Activated T-cell treated with anti-CD3 and anti-CD28 coated beads, Interleukin-2, amount 50 U/mL, for 72 hours (primary cell): ENCODE measurements around the gene TNNT2. TPM values are rescaled to one million over a fixed set of nuclear protein-coding genes. Genes with fewer than 3 reads are reported as not detected.

ENCODE experiments used
- ATAC-seq, 2 donors: fragments of 150-1000 bp; cut with Tn5 transposase; replicated peaks in 1 of 2; 2 replicates each; pipeline ENCODE4 v1.10.0; 2021; ENCODE audit warnings: moderate library complexity in 2 of 2, mild to moderate bottlenecking in 1 of 2
- DNase-seq, 2 donors: peaks; one replicate each; pipeline ENCODE4 v3.0.0; 2021 to 2022; ENCODE audit warnings: mixed read lengths in 1 of 2
- H3K27ac Mint-ChIP-seq: one replicate; pipeline ENCODE4 v1.8.0; 2022; ENCODE audit warnings: mild to moderate bottlenecking, moderate library complexity, mixed read lengths
- H3K27me3 Mint-ChIP-seq: one replicate; pipeline ENCODE4 v1.8.0; 2022; ENCODE audit warnings: low read depth, mixed read lengths
- H3K36me3 Mint-ChIP-seq, 2 donors: one replicate each; pipeline ENCODE4 v1.8.0; 2022; ENCODE audit warnings: mixed read lengths in 2 of 2, mild to moderate bottlenecking in 1 of 2; ENCODE audit not compliant: insufficient read depth in 2 of 2
- H3K4me1 Mint-ChIP-seq: one replicate; pipeline ENCODE4 v1.8.0; 2022; ENCODE audit warnings: low read depth, mixed read lengths
- H3K4me3 Mint-ChIP-seq, 2 donors: one replicate each; pipeline ENCODE4 v1.8.0; 2022; ENCODE audit warnings: mild to moderate bottlenecking in 2 of 2, mixed read lengths in 2 of 2, moderate library complexity in 2 of 2
- H3K9me3 Mint-ChIP-seq, 2 donors: one replicate each; pipeline ENCODE4 v1.8.0; 2022; ENCODE audit warnings: mixed read lengths in 2 of 2
- total RNA-seq, 2 donors: library from RNA; stranded (reverse); gene quantifications; one replicate each; pipeline ENCODE4 v1.2.3, GENCODE V29; 2022

The TNNT2 gene
- total RNA-seq, 2 donors from 2014 or later, result not detected

- Mint-ChIP-seq H3K36me3 (no peaks in the 10 kb centered on the region), H3K4me3 (no peak overlapping the region), H3K27ac (no peak overlapping the region), H3K27me3 (no peaks in the 10 kb centered on the region), H3K9me3 (no peaks in the 10 kb centered on the region), H3K4me1 (no peaks in the 10 kb centered on the region)
- DNase-seq, result no peak
- ATAC-seq, result no peak
Measured at GRCh38 chr1:201363467-201363866, 14.0 kb downstream of the TNNT2 start.

DNA sequence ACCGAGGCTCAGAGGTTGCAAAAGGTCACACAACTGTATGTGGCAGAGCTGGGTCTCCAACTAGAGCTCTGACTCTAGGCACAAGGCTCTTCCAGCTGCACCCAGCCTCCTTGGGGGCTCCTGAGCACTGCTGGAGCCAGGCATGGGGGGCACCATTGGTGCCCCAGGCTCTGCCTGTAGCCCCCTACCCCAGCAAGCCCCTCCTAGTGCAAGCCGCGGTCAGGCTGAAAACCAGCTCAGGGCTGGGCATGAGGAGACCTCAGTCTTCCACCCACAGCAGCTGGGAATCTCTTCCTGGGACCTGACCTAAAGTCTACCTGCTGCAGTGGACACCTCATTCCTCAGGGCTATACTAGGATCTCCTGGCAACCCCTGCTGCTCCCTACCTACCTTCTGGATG, 14.6 kb downstream of the TNNT2 start:
- DNase-seq, result no peak
- Mint-ChIP-seq H3K27me3 (no peaks in the 10 kb centered on the region), H3K27ac (no peak overlapping the region), H3K4me1 (no peaks in the 10 kb centered on the region), H3K36me3 (no peaks in the 10 kb centered on the region), H3K9me3 (no peaks in the 10 kb centered on the region), H3K4me3 (no peak overlapping the region)
- ATAC-seq, result no peak

DNA sequence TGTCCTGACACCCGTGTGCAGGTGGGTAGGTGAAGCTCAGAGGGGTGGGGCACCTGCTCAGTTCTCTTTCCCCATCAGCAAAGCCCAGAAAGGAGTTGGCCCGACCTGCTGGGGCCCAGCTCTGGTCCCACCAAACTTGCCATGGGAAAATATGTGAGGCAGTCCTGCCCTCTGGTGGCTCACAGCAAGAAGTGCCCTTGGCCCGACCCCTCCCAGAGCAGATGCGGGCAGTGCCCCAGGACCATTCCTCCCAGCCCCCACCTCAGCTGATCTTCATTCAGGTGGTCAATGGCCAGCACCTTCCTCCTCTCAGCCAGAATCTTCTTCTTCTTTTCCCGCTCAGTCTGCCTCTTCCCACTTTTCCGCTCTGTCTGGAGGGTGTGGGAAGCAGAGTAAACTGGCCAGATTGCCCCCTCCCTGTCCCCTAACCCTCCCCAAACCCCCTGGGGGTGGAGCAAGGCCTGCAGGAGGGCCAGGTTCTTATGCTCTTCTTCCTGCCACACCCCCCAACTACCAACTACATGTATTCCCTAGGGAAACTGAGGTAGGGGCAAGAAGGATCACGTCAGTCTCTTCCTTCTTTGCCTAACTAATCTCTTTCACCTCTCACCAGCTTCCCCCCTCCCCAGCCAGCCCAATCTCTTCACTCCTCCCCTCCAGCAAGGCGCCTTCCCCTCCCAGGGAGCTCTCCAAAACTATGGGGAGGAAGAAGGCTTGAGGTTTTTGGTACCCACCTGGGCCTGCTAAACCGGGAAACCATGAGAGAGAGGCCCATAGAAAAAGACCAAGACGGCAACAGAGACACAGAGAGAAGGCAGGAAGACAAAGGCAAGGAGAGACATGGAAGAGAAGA, 15.6 kb downstream of the TNNT2 start:
- DNase-seq (peak; percentile 33 to 41), ATAC-seq (peak; percentile 38 to 39)
- Mint-ChIP-seq H3K9me3 (no peaks in the 10 kb centered on the region), H3K4me1 (no peaks in the 10 kb centered on the region), H3K4me3 (no peak overlapping the region), H3K36me3 (no peaks in the 10 kb centered on the region), H3K27me3 (no peaks in the 10 kb centered on the region), H3K27ac (no peak overlapping the region)

GRCh38 chr1:201360901-201361651, 16.4 kb downstream of the TNNT2 start:
- no peaks in the 10 kb centered on the region for H3K27me3 Mint-ChIP-seq
- no peak for ATAC-seq

DNA sequence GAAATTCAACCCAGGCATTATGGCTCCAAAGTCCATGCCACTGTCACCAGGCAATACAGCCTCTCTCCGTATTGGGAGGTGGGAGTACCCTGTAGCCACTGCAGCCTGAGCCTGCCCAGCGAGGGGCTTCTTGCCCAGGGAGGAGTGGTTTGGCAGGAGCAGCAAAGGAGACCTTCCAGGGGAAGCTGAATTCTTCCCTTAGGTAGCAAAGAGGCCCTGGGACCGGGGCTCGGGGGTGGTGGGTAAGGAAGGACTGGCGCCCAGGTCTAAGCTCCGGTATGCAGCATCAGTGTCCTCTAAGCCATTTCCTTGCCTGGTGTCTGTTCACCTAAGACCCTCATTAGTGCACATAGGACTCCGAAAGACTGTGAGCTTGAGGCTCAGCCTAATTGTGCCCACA, 17.0 kb downstream of the TNNT2 start:
- no peak for DNase-seq
- no peaks in the 10 kb centered on the region for H3K27me3 Mint-ChIP-seq
- no peak overlapping the region for H3K4me3 Mint-ChIP-seq
- H3K36me3 Mint-ChIP-seq, result no peaks in the 10 kb centered on the region
- H3K9me3 Mint-ChIP-seq, result no peaks in the 10 kb centered on the region
- ATAC-seq, result no peak
- no peak overlapping the region for H3K27ac Mint-ChIP-seq
- H3K4me1 Mint-ChIP-seq, result no peaks in the 10 kb centered on the region

More at GRCh38 chr1:201360901-201361651, 16.4 kb downstream of the TNNT2 start:
- H3K4me1 Mint-ChIP-seq, result no peaks in the 10 kb centered on the region
- no peaks in the 10 kb centered on the region for H3K9me3 Mint-ChIP-seq
- DNase-seq, result no peak
- H3K27ac Mint-ChIP-seq, result no peak overlapping the region
- H3K4me3 Mint-ChIP-seq, result no peak overlapping the region
- no peaks in the 10 kb centered on the region for H3K36me3 Mint-ChIP-seq

DNA sequence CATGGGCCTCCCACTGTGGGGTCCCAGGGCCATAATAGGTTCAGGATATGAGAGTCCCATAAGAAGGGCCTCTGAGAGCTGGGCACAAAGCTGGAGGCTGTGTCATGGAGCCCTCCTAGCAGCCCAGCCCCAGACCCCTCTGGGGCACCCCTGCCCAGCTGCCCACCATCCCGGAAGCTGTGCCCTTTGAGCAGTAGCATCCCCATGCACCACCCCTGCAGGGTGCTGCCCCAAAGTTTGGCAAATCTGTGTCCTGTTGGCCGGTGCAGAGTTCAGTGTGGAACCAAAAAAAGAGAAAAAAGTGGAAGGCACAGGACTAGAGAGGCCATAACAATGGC, 17.6 kb downstream of the TNNT2 start:
- Mint-ChIP-seq H3K4me1 (no peaks in the 10 kb centered on the region), H3K36me3 (no peaks in the 10 kb centered on the region), H3K27me3 (no peaks in the 10 kb centered on the region), H3K9me3 (no peaks in the 10 kb centered on the region), H3K27ac (no peak overlapping the region), H3K4me3 (no peak overlapping the region)
- DNase-seq, result no peak
- no peak for ATAC-seq

DNA sequence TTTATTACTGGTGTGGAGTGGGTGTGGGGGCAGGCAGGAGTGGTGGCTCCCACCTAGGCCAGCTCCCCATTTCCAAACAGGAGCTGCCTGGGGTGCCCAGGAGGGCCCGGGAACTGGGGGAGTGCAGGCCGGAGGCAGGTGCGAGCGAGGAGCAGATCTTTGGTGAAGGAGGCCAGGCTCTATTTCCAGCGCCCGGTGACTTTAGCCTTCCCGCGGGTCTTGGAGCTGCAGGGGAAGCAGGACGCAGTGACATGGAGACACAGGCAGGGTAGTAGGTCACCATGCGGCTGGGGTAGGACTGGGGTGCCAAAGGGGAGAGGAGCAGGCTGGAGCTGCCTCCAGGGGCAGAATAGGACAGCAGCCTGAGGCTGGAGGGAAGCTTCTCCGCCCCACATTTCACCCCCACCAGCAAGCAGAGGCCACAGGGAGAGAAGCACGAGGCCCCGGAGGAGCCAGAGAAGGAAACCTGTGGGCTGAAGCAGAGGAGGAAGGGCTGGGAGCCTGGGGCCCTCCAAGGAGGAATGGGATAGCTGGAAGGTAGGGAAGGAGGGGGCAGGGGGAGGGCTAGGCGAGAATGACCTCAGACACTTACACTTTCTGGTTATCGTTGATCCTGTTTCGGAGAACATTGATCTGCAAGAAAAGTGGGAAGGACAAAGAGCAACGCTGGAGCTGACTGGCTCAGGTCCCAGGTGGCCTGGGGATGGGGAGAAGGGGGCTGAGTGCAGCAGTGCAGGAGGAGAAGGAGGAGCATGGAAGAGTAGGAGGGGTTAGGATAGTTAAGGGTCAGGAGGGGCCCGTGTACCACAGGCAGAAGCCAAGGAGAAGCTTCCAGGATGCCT, 18.2 kb downstream of the TNNT2 start:
- Mint-ChIP-seq H3K4me1 (no peaks in the 10 kb centered on the region), H3K9me3 (no peaks in the 10 kb centered on the region), H3K36me3 (no peaks in the 10 kb centered on the region), H3K4me3 (no peak overlapping the region), H3K27ac (no peak overlapping the region), H3K27me3 (no peaks in the 10 kb centered on the region)
- DNase-seq, result no peak
- ATAC-seq, result no peak

DNA sequence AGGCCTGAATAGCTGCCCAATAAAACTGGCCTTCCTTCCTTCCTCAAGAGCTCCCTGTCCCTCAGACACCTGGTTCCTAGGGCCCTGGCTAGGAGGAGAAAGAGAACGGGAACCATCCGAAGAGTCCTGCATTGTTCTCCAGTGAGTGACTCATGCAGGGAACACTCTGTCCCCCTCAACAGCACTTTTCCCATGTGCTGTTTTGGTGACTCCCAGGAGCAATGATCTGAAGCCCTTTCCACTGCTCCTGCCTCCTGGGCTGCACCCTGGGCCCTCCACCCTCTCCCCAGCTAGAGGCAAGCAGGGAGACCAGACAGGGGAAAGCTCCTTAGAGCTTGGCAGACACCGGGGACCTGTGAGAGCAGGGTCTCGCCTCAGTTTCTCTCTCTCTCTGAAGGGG, 18.9 kb downstream of the TNNT2 start:
- ATAC-seq (no peak), DNase-seq (no peak)
- Mint-ChIP-seq H3K4me3 (no peak overlapping the region), H3K27ac (no peak overlapping the region), H3K4me1 (no peaks in the 10 kb centered on the region), H3K36me3 (no peaks in the 10 kb centered on the region), H3K9me3 (no peaks in the 10 kb centered on the region), H3K27me3 (no peaks in the 10 kb centered on the region)

DNA sequence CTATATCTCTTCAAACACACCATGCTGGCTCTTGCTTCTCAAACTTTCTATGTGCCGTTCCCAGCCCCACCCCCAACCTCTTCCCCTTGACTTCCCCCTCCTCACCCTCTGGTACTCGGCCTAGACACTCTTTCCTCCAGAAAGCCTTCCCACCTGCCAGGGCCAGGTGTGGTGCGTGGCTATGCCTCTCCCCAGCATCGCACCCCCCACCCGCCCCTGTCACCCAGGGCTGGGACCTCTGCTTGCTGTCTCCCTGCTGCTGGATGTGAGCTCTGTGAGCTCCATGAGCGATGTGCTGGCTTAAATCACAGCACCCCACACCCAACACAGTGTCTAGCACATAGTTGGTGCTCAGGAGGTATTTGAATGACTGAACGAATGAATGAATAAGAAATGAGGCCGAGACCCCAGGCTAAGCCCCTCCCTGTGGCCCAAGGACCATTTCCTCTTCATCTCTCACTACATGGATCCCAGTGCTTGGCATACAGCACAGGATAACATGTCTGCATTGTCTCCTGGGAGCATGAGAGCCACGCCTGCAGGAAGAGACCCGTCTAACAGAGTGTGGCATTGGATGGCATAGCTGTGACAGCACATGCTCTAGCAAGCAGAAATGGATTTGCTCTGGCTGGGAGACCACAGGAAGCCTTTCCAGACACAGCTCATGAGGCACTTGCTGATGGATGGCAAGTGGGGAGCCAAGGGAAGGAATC, 19.7 kb downstream of the TNNT2 start:
- Mint-ChIP-seq H3K4me3 (no peak overlapping the region), H3K9me3 (no peaks in the 10 kb centered on the region), H3K4me1 (no peaks in the 10 kb centered on the region), H3K27ac (no peak overlapping the region), H3K36me3 (no peaks in the 10 kb centered on the region), H3K27me3 (no peaks in the 10 kb centered on the region)
- ATAC-seq, result no peak
- DNase-seq, result no peak

DNA sequence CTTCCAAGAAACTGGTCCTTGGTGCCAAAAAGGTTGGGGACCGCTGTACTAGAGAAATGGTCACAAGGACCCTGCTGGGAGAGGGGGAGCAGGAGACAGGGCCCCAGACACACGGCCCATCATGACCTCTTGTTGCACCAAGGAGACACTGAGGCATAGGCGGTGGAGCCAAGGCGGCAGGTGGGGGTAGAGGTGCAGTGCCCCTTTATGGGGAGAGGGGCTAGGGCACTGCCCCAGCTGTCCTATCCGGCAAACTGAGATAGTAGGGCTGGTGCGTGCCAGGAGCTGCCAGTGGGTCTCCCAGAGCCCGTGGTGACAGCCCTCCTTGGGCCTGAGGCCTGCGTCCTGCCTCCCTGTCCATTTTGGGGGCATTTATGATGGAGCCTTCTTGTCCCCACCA, 20.3 kb downstream of the TNNT2 start:
- H3K4me1 Mint-ChIP-seq, result no peaks in the 10 kb centered on the region
- H3K4me3 Mint-ChIP-seq, result no peak overlapping the region
- no peaks in the 10 kb centered on the region for H3K27me3 Mint-ChIP-seq
- no peak overlapping the region for H3K27ac Mint-ChIP-seq
- DNase-seq (no peak), ATAC-seq (no peak)
- H3K9me3 Mint-ChIP-seq, result no peaks in the 10 kb centered on the region
- no peaks in the 10 kb centered on the region for H3K36me3 Mint-ChIP-seq

GRCh38 chr1:201356701-201357100, 20.8 kb downstream of the TNNT2 start:
- Mint-ChIP-seq H3K27me3 (no peaks in the 10 kb centered on the region), H3K4me3 (no peak overlapping the region), H3K36me3 (no peaks in the 10 kb centered on the region), H3K9me3 (no peaks in the 10 kb centered on the region), H3K4me1 (no peaks in the 10 kb centered on the region), H3K27ac (no peak overlapping the region)
- ATAC-seq, result no peak
- DNase-seq, result no peak

- peaks cover 2% of the 10 kb centered on the region for H3K27me3 Mint-ChIP-seq
- ATAC-seq (no peak), DNase-seq (no peak)
- H3K9me3 Mint-ChIP-seq, result no peaks in the 10 kb centered on the region
- H3K4me3 Mint-ChIP-seq, result no peak overlapping the region
- no peaks in the 10 kb centered on the region for H3K4me1 Mint-ChIP-seq
- H3K36me3 Mint-ChIP-seq, result no peaks in the 10 kb centered on the region
- H3K27ac Mint-ChIP-seq, result no peak overlapping the region
Measured at GRCh38 chr1:201356236-201356635, 21.2 kb downstream of the TNNT2 start.

DNA sequence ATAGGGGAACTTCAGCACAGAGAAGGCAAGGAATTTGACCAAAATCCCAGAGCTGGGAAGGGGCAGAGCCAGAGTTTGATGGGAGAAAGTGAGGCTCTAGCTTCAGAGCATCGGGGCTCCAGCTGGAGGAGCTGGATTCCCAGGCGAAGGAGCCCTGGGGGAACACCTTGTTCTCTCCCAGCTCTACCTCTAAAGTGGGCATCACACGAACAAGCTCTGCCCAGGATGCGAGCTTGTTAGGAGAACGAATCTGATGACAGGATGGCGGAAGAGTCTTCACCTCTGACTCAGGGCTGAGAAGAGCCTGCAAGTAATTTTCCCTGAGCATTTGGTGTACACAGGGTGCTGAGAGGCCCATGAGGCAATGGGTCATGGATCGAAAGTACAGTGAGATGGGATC, 22.0 kb downstream of the TNNT2 start:
- no peaks in the 10 kb centered on the region for H3K36me3 Mint-ChIP-seq
- H3K27me3 Mint-ChIP-seq, result peaks cover 7% of the 10 kb centered on the region
- H3K27ac Mint-ChIP-seq, result no peak overlapping the region
- H3K4me1 Mint-ChIP-seq, result no peaks in the 10 kb centered on the region
- DNase-seq (no peak), ATAC-seq (no peak)
- H3K9me3 Mint-ChIP-seq, result no peaks in the 10 kb centered on the region
- no peak overlapping the region for H3K4me3 Mint-ChIP-seq
